Liver (tissue), 9 donors: ENCODE data around the gene NPEPL1. TPM values are rescaled to one million over a fixed set of nuclear protein-coding genes. Genes with fewer than 3 reads are reported as not detected.

ENCODE experiments used
- DNase-seq: peaks from one replicate; pipeline ENCODE4 v3.0.0-alpha.2; 2017; ENCODE audit warnings: low spot score
- H3K27ac ChIP-seq, 2 donors: one replicate each; pipeline ENCODE4 v1.7.0; 2013; ENCODE audit warnings: inconsistent platforms in 2 of 2, low read length in 2 of 2, control low read depth in 1 of 2, low read depth in 1 of 2, mild to moderate bottlenecking in 1 of 2
- H3K27me3 ChIP-seq, 4 donors: one replicate each; pipeline versions ENCODE4 v1.6.1 to v1.7.0; 2013; ENCODE audit warnings: low read length in 3 of 4, inconsistent platforms in 1 of 4, mild to moderate bottlenecking in 1 of 4, moderate library complexity in 1 of 4; ENCODE audit not compliant: control insufficient read depth in 4 of 4, insufficient read depth in 4 of 4
- H3K36me3 ChIP-seq, 4 donors: one replicate each; pipeline versions ENCODE4 v1.6.1 to v1.7.0; 2013; ENCODE audit warnings: low read length in 3 of 4, mild to moderate bottlenecking in 3 of 4, low read depth in 1 of 4, moderate library complexity in 1 of 4; ENCODE audit not compliant: control insufficient read depth in 4 of 4, insufficient read depth in 3 of 4
- H3K4me1 ChIP-seq, 4 donors: one replicate each; pipeline versions ENCODE4 v1.6.1 to v1.7.0; 2013; ENCODE audit warnings: low read length in 3 of 4, mild to moderate bottlenecking in 3 of 4, moderate library complexity in 1 of 4; ENCODE audit not compliant: control insufficient read depth in 4 of 4, insufficient read depth in 4 of 4
- H3K4me3 ChIP-seq, 3 donors: one replicate each; pipeline versions ENCODE4 v1.6.1 to v1.7.0; 2013; ENCODE audit warnings: low read length in 3 of 3, control low read depth in 1 of 3, low read depth in 1 of 3, mild to moderate bottlenecking in 1 of 3
- H3K9ac ChIP-seq, 2 donors: one replicate each; pipeline ENCODE4 v1.7.0; 2013; ENCODE audit warnings: low read length in 2 of 2, mild to moderate bottlenecking in 2 of 2, moderate library complexity in 2 of 2, control low read depth in 1 of 2, low read depth in 1 of 2
- H3K9me3 ChIP-seq, 4 donors: one replicate each; pipeline versions ENCODE4 v1.6.1 to v1.7.0; 2013; ENCODE audit warnings: low read length in 3 of 4; ENCODE audit not compliant: control insufficient read depth in 4 of 4
- ATF3 ChIP-seq: IDR thresholded peaks from 2 replicates; pipeline ENCODE4 v1.6.1; 2016; ENCODE audit warnings: antibody characterized with exemption
- CTCF ChIP-seq: fragments of 150-350 bp; IDR thresholded peaks from 2 replicates; pipeline ENCODE4 v1.5.1; 2017; ENCODE audit warnings: improper control_type of control experiment, low read depth, low read length; ENCODE audit not compliant: missing input control
- FOXA1 ChIP-seq: IDR thresholded peaks from 2 replicates; pipeline ENCODE4 v1.6.1; 2016; ENCODE audit warnings: antibody characterized with exemption
- HNF4A ChIP-seq, 2 donors: conservative IDR thresholded peaks; 2 replicates each; pipeline ENCODE4 v1.6.1; 2016; ENCODE audit warnings: antibody characterized with exemption in 2 of 2, mild to moderate bottlenecking in 2 of 2
- HNF4G ChIP-seq: IDR thresholded peaks from 2 replicates; pipeline ENCODE4 v1.6.1; 2016; ENCODE audit warnings: antibody characterized with exemption
- JUND ChIP-seq, 2 donors: IDR thresholded peaks; 2 replicates each; pipeline ENCODE4 v1.6.1; 2016; ENCODE audit warnings: antibody characterized with exemption in 2 of 2
- REST ChIP-seq: IDR thresholded peaks from 2 replicates; pipeline ENCODE4 v1.6.1; 2016; ENCODE audit warnings: antibody characterized with exemption, mild to moderate bottlenecking
- SP1 ChIP-seq: IDR thresholded peaks from 2 replicates; pipeline ENCODE4 v1.6.1; 2018; ENCODE audit warnings: antibody characterized with exemption, mild to moderate bottlenecking
- YY1 ChIP-seq: IDR thresholded peaks from 2 replicates; pipeline ENCODE4 v1.6.1; 2016; ENCODE audit warnings: antibody characterized with exemption, mild to moderate bottlenecking
- ZBTB33 ChIP-seq: IDR thresholded peaks from 2 replicates; pipeline ENCODE4 v1.6.1; 2016; ENCODE audit warnings: antibody characterized with exemption
- WGBS: extraction: QIAGEN DNeasy Blood & Tissue Kit; methylation state at CpG from one replicate; pipeline ENCODE4 v1.1.7; 2013; 5-methylcytosine and 5-hydroxymethylcytosine counted together
- polyA plus RNA-seq, 2 donors: library from polyadenylated mRNA; stranded (reverse) in 1 of 2; unstranded in 1 of 2; fragments of 200-250 nt in 1 of 2; fragments of >200 nt in 1 of 2; fragmentation: Nextera tagmentation in 1 of 2; extraction: Ambion mirVana in 1 of 2; gene quantifications; one replicate each; pipeline versions ENCODE4 v1.2.1 to v1.2.3, GENCODE V29; 2013 to 2015
- total RNA-seq, 2 donors: library from RNA; depleted of rRNA; stranded (reverse); fragments of >200 nt; gene quantifications; one replicate each; pipeline ENCODE4 v1.2.3, GENCODE V29; 2014
- donor health status: healthy.
- donor health status: healthy.
- donor health status: healthy.
- donor health status: healthy.
- donor health status: healthy.

NPEPL1 gene
- total and polyA plus RNA-seq, 4 donors, result 8.0 to 13.3 (median 10.9) TPM

GRCh38 chr20:58678806-58679205, 13.8 kb upstream of the NPEPL1 start (continued):
- TF ChIP-seq REST, result no peak
- TF ChIP-seq FOXA1, result no peak
- no peak for TF ChIP-seq CTCF
- TF ChIP-seq JUND (IDR thresholded peaks at IDR 0.05), result no peak
- TF ChIP-seq HNF4A (conservative IDR thresholded peaks at IDR 0.05), result no peak

- H3K36me3 ChIP-seq, result peaks cover 0 to 19% (median 9%) of the 10 kb centered on the region in 4 donors
- 96% methylated on average over 11 of the region's 11 CpGs for WGBS
- H3K27me3 ChIP-seq, result no peaks in the 10 kb centered on the region
- no peaks in the 10 kb centered on the region for H3K4me1 ChIP-seq
- no peak overlapping the region for H3K9ac ChIP-seq
- H3K27ac ChIP-seq, result no peak overlapping the region
- no peaks in the 10 kb centered on the region for H3K9me3 ChIP-seq
- DNase-seq, result no peak
- TF ChIP-seq SP1 (no peak), ATF3 (no peak), ZBTB33 (no peak)
- H3K4me3 ChIP-seq, result no peak overlapping the region
Measured at GRCh38 chr20:58682656-58683531, 9.7 kb upstream of the NPEPL1 start.

GRCh38 chr20:58684291-58684690, 8.3 kb upstream of the NPEPL1 start:
- WGBS, result 97% methylated on average over 2 of the region's 2 CpGs
- H3K4me1 ChIP-seq, result no peaks in the 10 kb centered on the region
- H3K36me3 ChIP-seq, result peaks cover 0 to 10% (median 6%) of the 10 kb centered on the region in 4 donors
- H3K9ac ChIP-seq, result no peak overlapping the region
- H3K27me3 ChIP-seq, result no peaks in the 10 kb centered on the region
- no peak overlapping the region for H3K27ac ChIP-seq
- no peak for DNase-seq
- no peak overlapping the region for H3K4me3 ChIP-seq
- TF ChIP-seq YY1, result no peak
- no peak for TF ChIP-seq SP1
- no peak for TF ChIP-seq HNF4G
- no peaks in the 10 kb centered on the region for H3K9me3 ChIP-seq
